Astrocyte of the cerebellum (primary cell): ENCODE measurements around the gene PLEKHA8.

ENCODE experiments used
- DNase-seq: peaks from one replicate; pipeline ENCODE4 v3.0.0-alpha.2; 2011; ENCODE audit warnings: low read depth
- H3K4me3 ChIP-seq: 2 replicates; pipeline ENCODE4 v1.5.1; 2011; ENCODE audit warnings: mild to moderate bottlenecking, low read depth, low read length, moderate library complexity
- CTCF ChIP-seq: IDR thresholded peaks from 2 replicates; pipeline ENCODE4 v1.5.1; 2012; ENCODE audit warnings: low read length, low read depth, moderate library complexity, mild to moderate bottlenecking; ENCODE audit errors: missing control alignments
- in situ Hi-C: cut with HindIII; loops from 2 replicates; pipeline ENCODE4 v1.10.0; 2017; ENCODE audit warnings: low sequenced_read_pairs

PLEKHA8 gene

GRCh38 chr7:29990931-29991330 is 37.3 kb upstream of the PLEKHA8 start:
- no peak for DNase-seq
- in situ Hi-C loops, result no loop called here
- H3K4me3 ChIP-seq, result no peak overlapping the region
- no peak for TF ChIP-seq CTCF

GRCh38 chr7:29991937-29992336 is 36.3 kb upstream of the PLEKHA8 start:
- no peak for TF ChIP-seq CTCF
- no peak for DNase-seq
- no peak overlapping the region for H3K4me3 ChIP-seq
- in situ Hi-C loops, result no loop called here

GRCh38 chr7:29993140-29993539 is 35.1 kb upstream of the PLEKHA8 start:
- H3K4me3 ChIP-seq, result no peak overlapping the region
- no peak for TF ChIP-seq CTCF
- no peak for DNase-seq
- in situ Hi-C loops, result no loop called here

- in situ Hi-C loops, result no loop called here
- DNase-seq, result no peak
- TF ChIP-seq CTCF, result no peak
- no peak overlapping the region for H3K4me3 ChIP-seq
Observed at GRCh38 chr7:29995652-29996051, 32.6 kb upstream of the PLEKHA8 start.

- TF ChIP-seq CTCF, result no peak
- in situ Hi-C loops, result no loop called here
- DNase-seq, result no peak
- no peak overlapping the region for H3K4me3 ChIP-seq
Observed at GRCh38 chr7:29996321-29996720, 31.9 kb upstream of the PLEKHA8 start.

- no peak overlapping the region for H3K4me3 ChIP-seq
- no peak for DNase-seq
- no peak for TF ChIP-seq CTCF
- in situ Hi-C loops, result no loop called here
Observed at GRCh38 chr7:29998489-29998888, 29.7 kb upstream of the PLEKHA8 start.

- TF ChIP-seq CTCF, result no peak
- DNase-seq, result no peak
- in situ Hi-C loops, result no loop called here
- no peak overlapping the region for H3K4me3 ChIP-seq
Observed at GRCh38 chr7:30001998-30002397, 26.2 kb upstream of the PLEKHA8 start.
